OCI-LY7 (cell line): ENCODE results near the gene ACOD1. TPM values are rescaled to one million over a fixed set of nuclear protein-coding genes. Genes with fewer than 3 reads are reported as not detected.

Experiments used
- BruUV-seq: library from RNA; stranded (reverse); fragments of 400-500 nt; replicated peaks from 2 replicates; lab custom pipeline; 2021; lab: Mats Ljungman, UMichigan
- CTCF ChIA-PET: fragments of 300-600 bp; sonication (Branson Sonifier 250); formaldehyde crosslinking; loops from one replicate; lab custom pipeline; 2022; ENCODE audit warnings: antibody characterized with exemption; ENCODE audit not compliant: unreplicated experiment; lab: Charles Lee
- POLR2A ChIA-PET: fragments of 300-600 bp; sonication (Branson Sonifier 250); formaldehyde crosslinking; loops from one replicate; lab custom pipeline; 2022; ENCODE audit warnings: antibody characterized with exemption; lab: Charles Lee
- DNase-seq: peaks from one replicate; pipeline ENCODE4 v3.0.0-alpha.2; 2015; ENCODE audit warnings: low spot score
- H2AFZ ChIP-seq: fragments of 200-600 bp; sonication (generic), shearing (Covaris generic); 2 replicates; pipeline ENCODE4 v1.6.1; 2014; ENCODE audit warnings: mild to moderate bottlenecking, antibody characterized with exemption, low read length, moderate library complexity
- H3K27ac ChIP-seq: fragments of 200-600 bp; sonication (generic); 2 replicates; pipeline ENCODE4 v1.5.1; 2014; ENCODE audit warnings: mixed run types, low read depth, mild to moderate bottlenecking, moderate library complexity, low read length, inconsistent platforms; ENCODE audit not compliant: poor library complexity, severe bottlenecking
- H3K36me3 ChIP-seq: fragments of 200-600 bp; sonication (generic); 2 replicates; pipeline ENCODE4 v1.6.1; 2014; ENCODE audit warnings: mild to moderate bottlenecking, antibody characterized with exemption, low read length, moderate library complexity, mixed read lengths; ENCODE audit not compliant: insufficient read depth
- H3K4me1 ChIP-seq: fragments of 200-600 bp; sonication (generic); 2 replicates; pipeline ENCODE4 v1.5.1; 2014; ENCODE audit warnings: mild to moderate bottlenecking, low read length; ENCODE audit not compliant: insufficient read depth, poor library complexity, severe bottlenecking
- H3K4me2 ChIP-seq: fragments of 200-600 bp; sonication (generic); 2 replicates; pipeline ENCODE4 v1.6.1; 2014; ENCODE audit warnings: mild to moderate bottlenecking, low read length
- H3K4me3 ChIP-seq: fragments of 200-600 bp; sonication (generic); 2 replicates; pipeline ENCODE4 v1.5.1; 2014; ENCODE audit warnings: mild to moderate bottlenecking, low read depth, low read length; ENCODE audit not compliant: poor library complexity, severe bottlenecking
- H3K79me2 ChIP-seq: fragments of 200-600 bp; sonication (generic); 2 replicates; pipeline ENCODE4 v1.6.1; 2016; ENCODE audit warnings: low read depth, mild to moderate bottlenecking, low read length, moderate library complexity, mixed read lengths; ENCODE audit not compliant: insufficient read depth
- H3K9me2 ChIP-seq: fragments of 200-600 bp; sonication (generic); 2 replicates; pipeline ENCODE4 v1.6.1; 2016; ENCODE audit warnings: mild to moderate bottlenecking, low read length, mixed read lengths; ENCODE audit not compliant: insufficient read depth
- H3K9me3 ChIP-seq: fragments of 200-600 bp; sonication (generic); 2 replicates; pipeline ENCODE4 v1.6.1; 2014; ENCODE audit warnings: mild to moderate bottlenecking, mixed run types, low read length, mixed read lengths
- H4K20me1 ChIP-seq: fragments of 200-600 bp; sonication (generic); 2 replicates; pipeline ENCODE4 v1.6.1; 2014; ENCODE audit warnings: mild to moderate bottlenecking, antibody characterized with exemption, low read length, moderate library complexity, mixed read lengths; ENCODE audit not compliant: insufficient read depth
- EZH2phosphoT487 ChIP-seq: fragments of 200-600 bp; sonication (generic); IDR thresholded peaks from 2 replicates; pipeline ENCODE4 v1.6.1; 2018; ENCODE audit warnings: low read depth, borderline replicate concordance, mild to moderate bottlenecking, mixed run types, antibody characterized with exemption, low read length, moderate library complexity, mixed read lengths
- intact Hi-C: fragments of 100-400 bp; cut with micrococcal nuclease; formaldehyde crosslinking; loops from one replicate; pipeline ENCODE4 v1.10.0; 2022; ENCODE audit not compliant: unreplicated experiment
- total RNA-seq, 2 experiments: library from RNA; depleted of rRNA in 1 of 2; stranded (reverse); fragments of >200 nt in 1 of 2; shearing (Covaris generic) in 1 of 2; gene quantifications; 2 replicates each; pipeline ENCODE4 v1.2.3, GENCODE V29; 2014 to 2022
- TF ChIP-seq, protein P1 (sequence below): fragments of 200-600 bp; sonication (generic); conservative IDR thresholded peaks from 2 replicates; pipeline ENCODE4 v1.5.1; 2014; ENCODE audit warnings: mild to moderate bottlenecking, antibody characterized with exemption, low read length, moderate library complexity, mixed read lengths

ACOD1 gene
- total RNA-seq, 2 experiments from 2014 or later, result not detected

- POLR2A ChIA-PET, result interaction anchor here (1.0 kb wide), 1 partner anchor 8 kb away, joined by 3 read pairs; no protein-coding TSS in a partner anchor
- Histone ChIP-seq H3K9me2 (no peaks in the 10 kb centered on the region), H3K4me1 (no peaks in the 10 kb centered on the region), H3K36me3 (no peaks in the 10 kb centered on the region), H3K9me3 (no peaks in the 10 kb centered on the region), H3K4me3 (no peak overlapping the region), H3K4me2 (no peak overlapping the region), H2AFZ (no peak overlapping the region), H4K20me1 (no peaks in the 10 kb centered on the region), H3K27ac (no peak overlapping the region), H3K79me2 (no peaks in the 10 kb centered on the region)
- intact Hi-C loops, result no loop called here
- TF ChIP-seq EZH2phosphoT487, result no peak
- no TSS peak for BruUV-seq
- no peak for DNase-seq
- CTCF ChIA-PET, result no interaction called here
Observed at GRCh38 chr13:76925115-76925514, 23.2 kb upstream of the ACOD1 start.

GRCh38 chr13:76927955-76928354, 20.4 kb upstream of the ACOD1 start:
- Histone ChIP-seq H3K36me3 (no peaks in the 10 kb centered on the region), H3K27ac (no peak overlapping the region), H3K4me3 (no peak overlapping the region), H3K9me3 (no peaks in the 10 kb centered on the region), H4K20me1 (no peaks in the 10 kb centered on the region), H3K9me2 (no peaks in the 10 kb centered on the region), H3K4me2 (no peak overlapping the region), H3K4me1 (no peaks in the 10 kb centered on the region), H3K79me2 (no peaks in the 10 kb centered on the region), H2AFZ (no peak overlapping the region)
- BruUV-seq, result no TSS peak
- intact Hi-C loops, result no loop called here
- CTCF ChIA-PET, result no interaction called here
- POLR2A ChIA-PET, result interaction anchor here (0.6 kb wide), 1 partner anchor 214 kb away, joined by 3 read pairs; no protein-coding TSS in a partner anchor
- no peak for TF ChIP-seq EZH2phosphoT487
- TF ChIP-seq, protein P1, sequence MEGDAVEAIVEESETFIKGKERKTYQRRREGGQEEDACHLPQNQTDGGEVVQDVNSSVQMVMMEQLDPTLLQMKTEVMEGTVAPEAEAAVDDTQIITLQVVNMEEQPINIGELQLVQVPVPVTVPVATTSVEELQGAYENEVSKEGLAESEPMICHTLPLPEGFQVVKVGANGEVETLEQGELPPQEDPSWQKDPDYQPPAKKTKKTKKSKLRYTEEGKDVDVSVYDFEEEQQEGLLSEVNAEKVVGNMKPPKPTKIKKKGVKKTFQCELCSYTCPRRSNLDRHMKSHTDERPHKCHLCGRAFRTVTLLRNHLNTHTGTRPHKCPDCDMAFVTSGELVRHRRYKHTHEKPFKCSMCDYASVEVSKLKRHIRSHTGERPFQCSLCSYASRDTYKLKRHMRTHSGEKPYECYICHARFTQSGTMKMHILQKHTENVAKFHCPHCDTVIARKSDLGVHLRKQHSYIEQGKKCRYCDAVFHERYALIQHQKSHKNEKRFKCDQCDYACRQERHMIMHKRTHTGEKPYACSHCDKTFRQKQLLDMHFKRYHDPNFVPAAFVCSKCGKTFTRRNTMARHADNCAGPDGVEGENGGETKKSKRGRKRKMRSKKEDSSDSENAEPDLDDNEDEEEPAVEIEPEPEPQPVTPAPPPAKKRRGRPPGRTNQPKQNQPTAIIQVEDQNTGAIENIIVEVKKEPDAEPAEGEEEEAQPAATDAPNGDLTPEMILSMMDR, result no peak
- no peak for DNase-seq

- Histone ChIP-seq H3K36me3 (no peaks in the 10 kb centered on the region), H3K4me2 (no peak overlapping the region), H4K20me1 (no peaks in the 10 kb centered on the region), H3K4me1 (no peaks in the 10 kb centered on the region), H3K4me3 (no peak overlapping the region), H2AFZ (no peak overlapping the region), H3K79me2 (no peaks in the 10 kb centered on the region), H3K9me2 (no peaks in the 10 kb centered on the region), H3K27ac (no peak overlapping the region), H3K9me3 (no peaks in the 10 kb centered on the region)
- no peak for DNase-seq
- ChIA-PET POLR2A (interaction anchor here (0.6 kb wide), 1 partner anchor 56 kb away, joined by 3 read pairs; no protein-coding TSS in a partner anchor), CTCF (no interaction called here)
- no peak for TF ChIP-seq EZH2phosphoT487
- TF ChIP-seq, protein P1, result no peak
- no TSS peak for BruUV-seq
- intact Hi-C loops, result no loop called here
Observed at GRCh38 chr13:76928456-76928855, 19.9 kb upstream of the ACOD1 start.
